Muscle layer of colon (tissue), 2 donors: Measurements from ENCODE around the gene ROBO1.
"Not testable (repeated sequence)": the region's sequence is repeated elsewhere in the genome, so short reads cannot be mapped to it uniquely, and the experiment has no call there.

Source experiments
- H3K27ac ChIP-seq: one replicate; pipeline ENCODE4 v1.7.0; 2013; ENCODE audit warnings: low read depth, mild to moderate bottlenecking, low read length, moderate library complexity
- H3K27me3 ChIP-seq, 2 donors: one replicate each; pipeline ENCODE4 v1.7.0; 2013; ENCODE audit warnings: low read length in 2 of 2, mild to moderate bottlenecking in 2 of 2; ENCODE audit not compliant: insufficient read depth in 2 of 2, control insufficient read depth in 1 of 2
- H3K36me3 ChIP-seq: one replicate; pipeline ENCODE4 v1.7.0; 2013; ENCODE audit warnings: mild to moderate bottlenecking, low read length; ENCODE audit not compliant: insufficient read depth
- H3K4me1 ChIP-seq: one replicate; pipeline ENCODE4 v1.7.0; 2013; ENCODE audit warnings: mild to moderate bottlenecking, low read length; ENCODE audit not compliant: insufficient read depth
- H3K4me3 ChIP-seq, 2 donors: one replicate each; pipeline ENCODE4 v1.7.0; 2013; ENCODE audit warnings: low read length in 2 of 2, low read depth in 1 of 2, mild to moderate bottlenecking in 1 of 2, moderate library complexity in 1 of 2
- H3K9ac ChIP-seq: one replicate; pipeline ENCODE4 v1.7.0; 2013; ENCODE audit warnings: low read length
- H3K9me3 ChIP-seq: one replicate; pipeline ENCODE4 v1.7.0; 2013; ENCODE audit warnings: mild to moderate bottlenecking, low read length
- donor health status: abdominal sarcoma.
- donor health status: Adenocarcinoma of cecum.

Gene ROBO1

DNA sequence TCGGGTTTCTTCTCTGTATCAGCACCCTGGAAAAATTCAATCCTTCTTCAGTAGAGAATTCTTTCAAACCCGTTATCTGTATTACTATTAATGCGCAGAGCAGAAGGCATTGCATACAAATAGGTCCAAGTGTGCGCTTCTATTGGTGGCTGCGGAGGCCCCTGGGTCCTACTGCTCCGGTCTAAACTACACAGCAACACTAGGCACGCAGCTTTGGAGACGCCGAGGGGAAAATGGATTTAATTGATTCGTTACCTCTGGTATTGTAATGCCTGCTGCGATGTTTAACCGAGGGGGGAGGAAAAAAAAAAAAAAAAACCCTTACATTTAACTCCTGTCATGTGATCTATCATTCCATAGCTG, at the start of gene ROBO1:
Gene ROBO1, minus strand, starts transcription at position 94 of the 363 bp plus-strand sequence.
- peak within 1 kb of the TSS in 1 of 2 donors; percentile 50 for H3K4me3 ChIP-seq

DNA sequence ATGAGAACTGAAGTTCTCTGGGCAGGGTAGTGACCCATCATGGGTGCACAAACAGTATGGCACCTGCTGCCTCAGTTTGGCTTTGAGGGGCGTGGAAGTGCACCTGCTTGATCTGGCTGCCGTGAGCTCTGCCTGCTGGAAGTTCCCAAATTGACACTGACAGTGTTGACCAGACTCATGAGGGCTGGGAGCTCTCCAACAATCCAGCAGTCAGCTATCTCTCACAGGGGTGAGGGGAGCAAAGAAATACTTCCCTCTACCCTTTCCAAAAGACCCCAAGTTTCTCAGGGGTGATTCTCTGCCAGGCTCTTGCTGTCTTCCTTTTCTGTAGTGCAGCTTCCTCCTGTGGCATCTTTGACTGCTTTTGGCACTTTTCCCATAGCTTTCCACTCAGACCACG, 49.4 kb upstream of the ROBO1 start:
- Histone ChIP-seq H3K4me3 (no peak overlapping the region), H3K9ac (no peak overlapping the region), H3K27ac (no peak overlapping the region), H3K9me3 (no peaks in the 10 kb centered on the region), H3K4me1 (no peaks in the 10 kb centered on the region), H3K27me3 (no peaks in the 10 kb centered on the region), H3K36me3 (no peaks in the 10 kb centered on the region)

More for the DNA sequence above, at the start of gene ROBO1:
- H3K36me3 ChIP-seq = no peaks in the 10 kb centered on the region
- H3K4me1 ChIP-seq = no peaks in the 10 kb centered on the region
- no peak within 1 kb of the TSS for H3K27ac ChIP-seq
- peaks cover 0 to 12% of the 10 kb centered on the region in 2 donors for H3K27me3 ChIP-seq
- no peaks in the 10 kb centered on the region for H3K9me3 ChIP-seq
- no peak within 1 kb of the TSS for H3K9ac ChIP-seq

- no peak overlapping the region for H3K4me3 ChIP-seq
- no peak overlapping the region for H3K27ac ChIP-seq
- H3K9me3 ChIP-seq = no peaks in the 10 kb centered on the region
- H3K9ac ChIP-seq = no peak overlapping the region
- no peaks in the 10 kb centered on the region for H3K36me3 ChIP-seq
- no peaks in the 10 kb centered on the region for H3K4me1 ChIP-seq
- H3K27me3 ChIP-seq = no peaks in the 10 kb centered on the region
These were observed 47.7 kb upstream of the ROBO1 start for GRCh38 chr3:79815478-79815877.

GRCh38 chr3:79810581-79810980, 42.8 kb upstream of the ROBO1 start:
- Histone ChIP-seq H3K27ac (no peak overlapping the region), H3K36me3 (no peaks in the 10 kb centered on the region), H3K9ac (no peak overlapping the region), H3K9me3 (no peaks in the 10 kb centered on the region), H3K4me3 (no peak overlapping the region), H3K27me3 (no peaks in the 10 kb centered on the region), H3K4me1 (no peaks in the 10 kb centered on the region)

GRCh38 chr3:79810092-79810491, 42.3 kb upstream of the ROBO1 start:
- H3K9ac ChIP-seq = no peak overlapping the region
- no peak overlapping the region for H3K4me3 ChIP-seq
- no peaks in the 10 kb centered on the region for H3K27me3 ChIP-seq
- H3K27ac ChIP-seq = no peak overlapping the region
- H3K36me3 ChIP-seq = no peaks in the 10 kb centered on the region
- H3K9me3 ChIP-seq = no peaks in the 10 kb centered on the region
- H3K4me1 ChIP-seq = no peaks in the 10 kb centered on the region

DNA sequence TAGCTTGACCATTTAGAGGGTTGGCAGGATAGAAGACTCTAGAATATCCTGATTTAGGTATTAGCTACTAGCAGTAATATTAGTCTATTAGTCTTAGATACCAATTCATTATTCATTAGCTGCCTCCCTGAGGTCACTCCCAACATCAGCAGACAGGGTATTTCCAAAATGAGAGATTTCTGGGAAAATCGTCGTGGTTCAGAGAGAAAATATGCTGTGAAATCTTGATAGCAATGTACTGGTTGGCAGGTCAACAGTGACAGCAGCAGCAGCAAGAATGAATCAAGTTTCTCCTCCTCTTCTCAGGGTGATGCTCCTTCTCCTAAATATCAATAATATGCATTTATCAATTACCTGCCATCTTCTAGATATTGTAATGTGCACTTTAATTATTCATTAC, 41.3 kb upstream of the ROBO1 start:
- Histone ChIP-seq H3K4me3 (no peak overlapping the region), H3K27ac (no peak overlapping the region), H3K36me3 (no peaks in the 10 kb centered on the region)

GRCh38 chr3:79808515-79808914, 40.7 kb upstream of the ROBO1 start:
- H3K27ac ChIP-seq = no peak overlapping the region
- no peaks in the 10 kb centered on the region for H3K9me3 ChIP-seq
- H3K36me3 ChIP-seq = no peaks in the 10 kb centered on the region
- H3K4me3 ChIP-seq = no peak overlapping the region
- H3K4me1 ChIP-seq = no peaks in the 10 kb centered on the region
- no peaks in the 10 kb centered on the region for H3K27me3 ChIP-seq
- H3K9ac ChIP-seq = no peak overlapping the region

More for the DNA sequence above, 41.3 kb upstream of the ROBO1 start:
- H3K4me1 ChIP-seq = no peaks in the 10 kb centered on the region
- no peak overlapping the region for H3K9ac ChIP-seq
- H3K9me3 ChIP-seq = no peaks in the 10 kb centered on the region
- no peaks in the 10 kb centered on the region for H3K27me3 ChIP-seq

- H3K9me3 ChIP-seq, H3K27ac ChIP-seq, H3K36me3 ChIP-seq, H3K4me3 ChIP-seq, H3K4me1 ChIP-seq, H3K27me3 ChIP-seq, H3K9ac ChIP-seq: not testable (repeated sequence)
These were observed 22.4 kb upstream of the ROBO1 start for GRCh38 chr3:79790177-79790576.

GRCh38 chr3:79773291-79773690, 5.5 kb upstream of the ROBO1 start:
- H3K9me3 ChIP-seq = no peaks in the 10 kb centered on the region
- H3K9ac ChIP-seq = no peak overlapping the region
- no peaks in the 10 kb centered on the region for H3K36me3 ChIP-seq
- no peak overlapping the region for H3K27ac ChIP-seq
- H3K27me3 ChIP-seq = no peaks in the 10 kb centered on the region
- no peak overlapping the region for H3K4me3 ChIP-seq
- no peaks in the 10 kb centered on the region for H3K4me1 ChIP-seq

- no peaks in the 10 kb centered on the region for H3K4me1 ChIP-seq
- H3K27ac ChIP-seq = no peak overlapping the region
- H3K36me3 ChIP-seq = no peaks in the 10 kb centered on the region
- peaks cover 0 to 12% of the 10 kb centered on the region in 2 donors for H3K27me3 ChIP-seq
- no peak overlapping the region for H3K9ac ChIP-seq
- no peaks in the 10 kb centered on the region for H3K9me3 ChIP-seq
- no peak overlapping the region for H3K4me3 ChIP-seq
These were observed 1.4 kb upstream of the ROBO1 start for GRCh38 chr3:79769229-79769628.

- H3K4me1 ChIP-seq = no peaks in the 10 kb centered on the region
- no peaks in the 10 kb centered on the region for H3K36me3 ChIP-seq
- H3K9ac ChIP-seq = no peak overlapping the region
- H3K27ac ChIP-seq = no peak overlapping the region
- peak overlapping the region in 1 of 2 donors; percentile 50 for H3K4me3 ChIP-seq
- no peaks in the 10 kb centered on the region for H3K9me3 ChIP-seq
- peaks cover 0 to 12% of the 10 kb centered on the region in 2 donors for H3K27me3 ChIP-seq
These were observed 449 bp downstream of the ROBO1 start for GRCh38 chr3:79767194-79767904.

DNA sequence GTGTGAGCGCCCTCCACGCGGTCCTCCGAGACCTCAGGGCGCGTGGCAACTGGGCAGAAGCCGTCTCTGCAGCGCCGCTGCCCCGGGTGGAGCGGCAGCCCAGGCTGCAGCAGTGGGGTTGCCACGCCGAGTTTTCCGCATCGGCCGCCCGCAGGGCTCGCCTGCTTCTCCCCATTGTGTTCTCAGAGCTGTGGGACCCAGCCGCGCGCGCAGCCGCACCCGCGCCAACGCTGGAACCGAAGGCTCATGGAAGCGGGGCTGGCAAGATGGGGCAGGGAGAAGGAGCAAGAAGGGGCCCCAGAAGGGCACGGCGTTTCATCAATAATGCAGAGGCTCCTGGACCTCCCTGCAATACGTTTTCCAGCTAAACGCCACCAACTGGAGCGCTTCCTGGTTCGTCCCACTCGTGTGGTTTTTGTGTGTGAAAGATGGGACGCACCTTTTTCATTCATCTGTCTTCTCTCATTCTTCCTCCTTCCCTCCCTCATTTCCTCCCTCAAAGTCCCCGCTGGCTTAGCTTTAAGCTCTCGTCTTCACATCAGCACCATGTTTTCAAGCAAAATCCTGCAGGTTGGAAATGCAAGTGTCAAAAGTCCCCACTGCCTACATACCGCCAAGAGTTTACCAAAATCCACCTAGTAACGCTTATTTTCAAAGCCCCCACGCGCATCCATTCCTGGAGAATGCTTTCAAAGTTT, 1.2 kb downstream of the ROBO1 start:
- no peak overlapping the region for H3K9ac ChIP-seq
- no peaks in the 10 kb centered on the region for H3K9me3 ChIP-seq
- H3K27me3 ChIP-seq = peaks cover 0 to 12% of the 10 kb centered on the region in 2 donors
- H3K27ac ChIP-seq = no peak overlapping the region
- peak overlapping the region; percentile 1 to 50 for H3K4me3 ChIP-seq
- no peaks in the 10 kb centered on the region for H3K36me3 ChIP-seq
- H3K4me1 ChIP-seq = no peaks in the 10 kb centered on the region
